Epithelial cell of proximal tubule (primary cell): Measurements from ENCODE around the gene FAM78B. TPM values are rescaled to one million over a fixed set of nuclear protein-coding genes. Genes with fewer than 3 reads are reported as not detected.

Source experiments
- DNase-seq: peaks from one replicate; pipeline ENCODE4 v3.0.0-alpha.2; 2011; ENCODE audit warnings: low read depth
- H3K4me3 ChIP-seq: 2 replicates; pipeline ENCODE4 v1.5.1; 2011; ENCODE audit warnings: low read depth, mild to moderate bottlenecking, low read length
- CTCF ChIP-seq: conservative IDR thresholded peaks from 2 replicates; pipeline ENCODE4 v1.5.1; 2012; ENCODE audit warnings: low read depth, mild to moderate bottlenecking, low read length
- total RNA-seq: library from RNA; depleted of rRNA; stranded (reverse); fragments of >200 nt; gene quantifications from 2 replicates; pipeline ENCODE4 v1.2.3, GENCODE V29; 2015

FAM78B gene
- total RNA-seq, 1 donor from 2014 or later, result not detected

- TF ChIP-seq CTCF, result no peak
- DNase-seq, result no peak
- no peak overlapping the region for H3K4me3 ChIP-seq
These were observed 8.2 kb upstream of the FAM78B start for GRCh38 chr1:166175032-166175431.

- no peak for DNase-seq
- H3K4me3 ChIP-seq, result no peak overlapping the region
- no peak for TF ChIP-seq CTCF
These were observed 7.3 kb upstream of the FAM78B start for GRCh38 chr1:166174108-166174507.

GRCh38 chr1:166172106-166172505 lies 5.3 kb upstream of the FAM78B start:
- H3K4me3 ChIP-seq, result no peak overlapping the region
- DNase-seq, result no peak
- no peak for TF ChIP-seq CTCF

GRCh38 chr1:166170726-166171125 lies 3.9 kb upstream of the FAM78B start:
- no peak overlapping the region for H3K4me3 ChIP-seq
- TF ChIP-seq CTCF, result no peak
- DNase-seq, result no peak

- no peak overlapping the region for H3K4me3 ChIP-seq
- no peak for TF ChIP-seq CTCF
- no peak for DNase-seq
These were observed 3.3 kb upstream of the FAM78B start for GRCh38 chr1:166170075-166170474.

- no peak for DNase-seq
- H3K4me3 ChIP-seq, result no peak overlapping the region
- no peak for TF ChIP-seq CTCF
These were observed 2.4 kb upstream of the FAM78B start for GRCh38 chr1:166169182-166169581.

GRCh38 chr1:166167572-166167925 lies 748 bp upstream of the FAM78B start:
- no peak for DNase-seq
- peak overlapping the region; percentile 55 for H3K4me3 ChIP-seq
- TF ChIP-seq CTCF, result peak; percentile 41
